Measurements from ENCODE around the gene DDX46. TPM values are rescaled to one million over a fixed set of nuclear protein-coding genes. Genes with fewer than 3 reads are reported as not detected.

Gene DDX46
- total and polyA plus RNA-seq, 2 experiments from 2014 or later, result 15.3 to 31.0 TPM

- no peaks in the 10 kb centered on the region for H3K4me1 ChIP-seq (ENCODE audit: insufficient read depth)
- H3K4me3 ChIP-seq, result no peak overlapping the region
- no peaks in the 10 kb centered on the region for H3K36me3 ChIP-seq (replicated peaks; ENCODE audit: insufficient read depth, low read depth)
- H3K4me2 ChIP-seq, result no peak overlapping the region
- no peaks in the 10 kb centered on the region for H3K9me2 ChIP-seq (replicated peaks; ENCODE audit: insufficient read depth)
- no peak for DNase-seq (ENCODE audit: low spot score)
- H3K9me3 ChIP-seq (ENCODE audit: low read depth), result no peaks in the 10 kb centered on the region
- H4K20me1 ChIP-seq (ENCODE audit: insufficient read depth, poor library complexity, severe bottlenecking), result no peaks in the 10 kb centered on the region
- H3K27me3 ChIP-seq, result no peaks in the 10 kb centered on the region
- H3K79me2 ChIP-seq, result no peaks in the 10 kb centered on the region
- no peak overlapping the region for H2AFZ ChIP-seq
- no peak overlapping the region for H3K27ac ChIP-seq
- TF ChIP-seq, protein P1, sequence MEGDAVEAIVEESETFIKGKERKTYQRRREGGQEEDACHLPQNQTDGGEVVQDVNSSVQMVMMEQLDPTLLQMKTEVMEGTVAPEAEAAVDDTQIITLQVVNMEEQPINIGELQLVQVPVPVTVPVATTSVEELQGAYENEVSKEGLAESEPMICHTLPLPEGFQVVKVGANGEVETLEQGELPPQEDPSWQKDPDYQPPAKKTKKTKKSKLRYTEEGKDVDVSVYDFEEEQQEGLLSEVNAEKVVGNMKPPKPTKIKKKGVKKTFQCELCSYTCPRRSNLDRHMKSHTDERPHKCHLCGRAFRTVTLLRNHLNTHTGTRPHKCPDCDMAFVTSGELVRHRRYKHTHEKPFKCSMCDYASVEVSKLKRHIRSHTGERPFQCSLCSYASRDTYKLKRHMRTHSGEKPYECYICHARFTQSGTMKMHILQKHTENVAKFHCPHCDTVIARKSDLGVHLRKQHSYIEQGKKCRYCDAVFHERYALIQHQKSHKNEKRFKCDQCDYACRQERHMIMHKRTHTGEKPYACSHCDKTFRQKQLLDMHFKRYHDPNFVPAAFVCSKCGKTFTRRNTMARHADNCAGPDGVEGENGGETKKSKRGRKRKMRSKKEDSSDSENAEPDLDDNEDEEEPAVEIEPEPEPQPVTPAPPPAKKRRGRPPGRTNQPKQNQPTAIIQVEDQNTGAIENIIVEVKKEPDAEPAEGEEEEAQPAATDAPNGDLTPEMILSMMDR (IDR thresholded peaks at IDR 0.05; ENCODE audit: poor library complexity), result no peak
- no peak for TF ChIP-seq EZH2phosphoT487 (IDR thresholded peaks at IDR 0.05; ENCODE audit: low read depth, severe bottlenecking, unreplicated experiment)
- TF ChIP-seq EZH2 (IDR thresholded peaks at IDR 0.05; ENCODE audit: borderline replicate concordance), result no peak
These were observed 55.2 kb downstream of the DDX46 start for GRCh38 chr5:134813827-134814226.

DNA sequence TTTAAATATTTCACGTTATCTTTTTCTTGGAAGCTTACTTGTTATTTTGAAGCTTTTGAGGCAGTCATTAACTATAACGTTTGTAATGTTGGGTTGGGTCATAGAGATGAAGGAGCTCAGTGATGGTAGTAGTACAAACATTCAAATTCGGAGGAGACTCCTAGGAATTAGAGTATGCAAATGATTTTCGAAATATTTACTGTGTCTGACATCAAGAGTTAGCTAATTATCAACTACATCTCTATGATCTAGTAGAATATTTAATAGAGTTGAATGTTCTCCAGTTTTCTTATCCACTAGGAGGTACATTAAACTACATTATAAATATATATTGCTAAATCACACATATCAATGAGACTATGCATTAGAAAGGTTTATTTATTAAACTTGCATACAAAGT is 58.4 kb downstream of the DDX46 start:
- no peak overlapping the region for H3K4me2 ChIP-seq
- DNase-seq (ENCODE audit: low spot score), result no peak
- no peaks in the 10 kb centered on the region for H3K9me2 ChIP-seq (replicated peaks; ENCODE audit: insufficient read depth)
- H3K4me1 ChIP-seq (ENCODE audit: insufficient read depth), result no peaks in the 10 kb centered on the region
- H3K36me3 ChIP-seq (replicated peaks; ENCODE audit: insufficient read depth, low read depth), result no peaks in the 10 kb centered on the region
- H4K20me1 ChIP-seq (ENCODE audit: insufficient read depth, poor library complexity, severe bottlenecking), result no peaks in the 10 kb centered on the region
- H3K9me3 ChIP-seq (ENCODE audit: low read depth), result no peaks in the 10 kb centered on the region
- TF ChIP-seq, protein P1 (IDR thresholded peaks at IDR 0.05; ENCODE audit: poor library complexity), result no peak
- TF ChIP-seq EZH2phosphoT487 (IDR thresholded peaks at IDR 0.05; ENCODE audit: low read depth, severe bottlenecking, unreplicated experiment), result no peak
- no peak for TF ChIP-seq EZH2 (IDR thresholded peaks at IDR 0.05; ENCODE audit: borderline replicate concordance)
- 89% methylated on average over 4 of the region's 4 CpGs for WGBS (ENCODE audit: low lambda C conversion rate, missing lambda C conversion rate)
- no peak overlapping the region for H3K27ac ChIP-seq
- H3K27me3 ChIP-seq, result no peaks in the 10 kb centered on the region
- no peak overlapping the region for H3K4me3 ChIP-seq
- no peak overlapping the region for H2AFZ ChIP-seq
- no peaks in the 10 kb centered on the region for H3K79me2 ChIP-seq

DNA sequence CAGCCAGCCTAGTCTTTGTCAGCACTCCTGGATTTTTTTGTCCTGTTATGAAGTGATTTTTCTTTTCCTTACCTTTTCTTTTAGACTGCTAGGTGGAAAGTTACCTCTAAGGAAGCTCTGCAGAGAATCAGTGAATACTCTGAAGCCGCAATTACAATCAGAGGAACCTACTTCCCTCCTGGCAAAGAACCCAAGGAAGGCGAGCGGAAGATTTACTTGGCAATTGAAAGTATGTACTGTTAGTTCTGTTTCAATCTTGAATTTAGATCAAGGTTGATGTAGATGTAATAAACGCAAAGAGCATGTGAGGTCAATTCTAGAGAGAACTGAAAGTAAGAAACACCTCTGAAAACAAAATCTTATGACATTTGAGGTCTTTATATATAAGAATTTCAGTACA is 60.2 kb downstream of the DDX46 start:
- no peaks in the 10 kb centered on the region for H4K20me1 ChIP-seq (ENCODE audit: insufficient read depth, poor library complexity, severe bottlenecking)
- H3K4me2 ChIP-seq, result no peak overlapping the region
- H3K9me3 ChIP-seq (ENCODE audit: low read depth), result no peaks in the 10 kb centered on the region
- no peak overlapping the region for H2AFZ ChIP-seq
- no peak overlapping the region for H3K27ac ChIP-seq
- TF ChIP-seq EZH2 (IDR thresholded peaks at IDR 0.05; ENCODE audit: borderline replicate concordance), result no peak
- no peaks in the 10 kb centered on the region for H3K4me1 ChIP-seq (ENCODE audit: insufficient read depth)
- H3K9me2 ChIP-seq (replicated peaks; ENCODE audit: insufficient read depth), result no peaks in the 10 kb centered on the region
- H3K79me2 ChIP-seq, result no peaks in the 10 kb centered on the region
- 97% methylated on average over 4 of the region's 4 CpGs for WGBS (ENCODE audit: low lambda C conversion rate, missing lambda C conversion rate)
- no peaks in the 10 kb centered on the region for H3K36me3 ChIP-seq (replicated peaks; ENCODE audit: insufficient read depth, low read depth)
- no peak overlapping the region for H3K4me3 ChIP-seq
- no peaks in the 10 kb centered on the region for H3K27me3 ChIP-seq
- no peak for DNase-seq (ENCODE audit: low spot score)

DNA sequence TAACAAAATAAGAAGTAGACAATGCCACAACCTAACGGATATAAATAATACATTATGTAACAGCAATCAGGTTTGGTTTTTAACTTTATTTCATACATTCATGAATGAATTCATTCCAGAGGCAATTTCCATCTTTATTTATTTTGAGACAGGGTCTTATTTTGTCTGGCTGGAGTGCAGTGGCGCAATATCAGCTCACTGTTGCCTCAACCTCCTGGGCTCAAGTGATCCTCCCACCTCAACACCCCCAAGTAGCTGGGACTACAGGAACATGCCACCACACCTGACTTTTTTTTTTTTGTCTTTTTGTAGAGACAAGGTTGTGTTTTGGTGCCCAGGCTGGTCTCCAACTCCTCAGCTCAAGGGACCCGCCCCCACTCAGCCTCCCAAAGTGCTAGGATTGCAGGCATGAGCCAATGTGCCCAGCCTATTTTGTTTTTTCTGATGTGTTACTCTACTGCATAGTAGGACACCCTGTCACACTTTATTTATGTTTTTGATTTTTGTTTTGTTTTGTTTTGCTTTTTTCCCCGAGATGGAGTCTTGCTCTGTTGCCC is 60.9 kb downstream of the DDX46 start:
- Histone ChIP-seq H4K20me1 (ENCODE audit: insufficient read depth, poor library complexity, severe bottlenecking) (no peaks in the 10 kb centered on the region), H3K9me2 (replicated peaks; ENCODE audit: insufficient read depth) (no peaks in the 10 kb centered on the region), H3K4me3 (no peak overlapping the region), H3K4me2 (no peak overlapping the region), H2AFZ (no peak overlapping the region), H3K36me3 (replicated peaks; ENCODE audit: insufficient read depth, low read depth) (no peaks in the 10 kb centered on the region), H3K27ac (no peak overlapping the region), H3K79me2 (no peaks in the 10 kb centered on the region), H3K9me3 (ENCODE audit: low read depth) (no peaks in the 10 kb centered on the region), H3K4me1 (ENCODE audit: insufficient read depth) (no peaks in the 10 kb centered on the region), H3K27me3 (no peaks in the 10 kb centered on the region)
- no peak for TF ChIP-seq EZH2 (IDR thresholded peaks at IDR 0.05; ENCODE audit: borderline replicate concordance)
- TF ChIP-seq EZH2phosphoT487 (IDR thresholded peaks at IDR 0.05; ENCODE audit: low read depth, severe bottlenecking, unreplicated experiment), result no peak
- TF ChIP-seq, protein P1 (IDR thresholded peaks at IDR 0.05; ENCODE audit: poor library complexity), result no peak
- 95% methylated on average over 4 of the region's 4 CpGs for WGBS (ENCODE audit: low lambda C conversion rate, missing lambda C conversion rate)
- no peak for DNase-seq (ENCODE audit: low spot score)
